Transverse colon (tissue), 3 donors: ENCODE data around the gene USP17L25.
"Not testable (repeated sequence)": the region's sequence is repeated elsewhere in the genome, so short reads cannot be mapped to it uniquely, and the experiment has no call there.

Experiments
- POLR2A ChIP-seq: fragments of 450-650 bp; IDR thresholded peaks from one replicate; pipeline ENCODE4 v1.6.1; 2016; ENCODE audit warnings: antibody characterized with exemption, mild to moderate bottlenecking, moderate library complexity
- TF ChIP-seq, protein P1 (sequence below), 5 experiments: fragments of 200-600 bp in 3 of 5; fragments of 450-650 bp in 2 of 5; sonication (generic) in 3 of 5; IDR thresholded peaks; 1 replicate in 2 of 5; 2 replicates in 3 of 5; pipeline ENCODE4 v1.5.1; 2016 to 2017; ENCODE audit warnings: antibody characterized with exemption in 5 of 5, inconsistent platforms in 3 of 5, mild to moderate bottlenecking in 2 of 5, moderate library complexity in 1 of 5

DNA sequence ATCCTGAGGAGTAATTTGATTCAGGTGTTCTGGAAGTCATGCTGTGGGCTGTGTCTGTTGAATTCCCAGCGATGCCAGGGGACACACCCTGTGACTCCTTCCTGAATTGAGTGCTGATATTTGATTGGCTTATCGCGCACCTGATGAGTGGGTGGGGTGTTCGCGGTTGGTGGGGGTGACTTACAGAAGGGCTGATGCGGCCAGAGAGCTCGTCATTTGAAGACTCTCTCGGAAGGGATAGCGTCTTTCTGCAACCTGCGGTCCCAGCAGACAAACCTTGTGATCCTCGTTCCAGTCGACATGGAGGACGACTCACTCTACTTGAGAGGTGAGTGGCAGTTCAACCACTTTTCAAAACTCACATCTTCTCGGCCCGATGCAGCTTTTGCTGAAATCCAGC, 14.1 kb downstream of the USP17L25 start, which contains the start of gene USP17L27:
- TF ChIP-seq, protein P1, sequence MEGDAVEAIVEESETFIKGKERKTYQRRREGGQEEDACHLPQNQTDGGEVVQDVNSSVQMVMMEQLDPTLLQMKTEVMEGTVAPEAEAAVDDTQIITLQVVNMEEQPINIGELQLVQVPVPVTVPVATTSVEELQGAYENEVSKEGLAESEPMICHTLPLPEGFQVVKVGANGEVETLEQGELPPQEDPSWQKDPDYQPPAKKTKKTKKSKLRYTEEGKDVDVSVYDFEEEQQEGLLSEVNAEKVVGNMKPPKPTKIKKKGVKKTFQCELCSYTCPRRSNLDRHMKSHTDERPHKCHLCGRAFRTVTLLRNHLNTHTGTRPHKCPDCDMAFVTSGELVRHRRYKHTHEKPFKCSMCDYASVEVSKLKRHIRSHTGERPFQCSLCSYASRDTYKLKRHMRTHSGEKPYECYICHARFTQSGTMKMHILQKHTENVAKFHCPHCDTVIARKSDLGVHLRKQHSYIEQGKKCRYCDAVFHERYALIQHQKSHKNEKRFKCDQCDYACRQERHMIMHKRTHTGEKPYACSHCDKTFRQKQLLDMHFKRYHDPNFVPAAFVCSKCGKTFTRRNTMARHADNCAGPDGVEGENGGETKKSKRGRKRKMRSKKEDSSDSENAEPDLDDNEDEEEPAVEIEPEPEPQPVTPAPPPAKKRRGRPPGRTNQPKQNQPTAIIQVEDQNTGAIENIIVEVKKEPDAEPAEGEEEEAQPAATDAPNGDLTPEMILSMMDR (IDR thresholded peaks at IDR 0.05) = not testable (repeated sequence)
- not testable (repeated sequence) for TF ChIP-seq POLR2A
